Measurements from ENCODE around the gene PAF1. TPM values are rescaled to one million over a fixed set of nuclear protein-coding genes. Genes with fewer than 3 reads are reported as not detected.

Gene PAF1
- 10 to 100 TPM; 34.8 to 54.3 TPM for total RNA-seq

DNA sequence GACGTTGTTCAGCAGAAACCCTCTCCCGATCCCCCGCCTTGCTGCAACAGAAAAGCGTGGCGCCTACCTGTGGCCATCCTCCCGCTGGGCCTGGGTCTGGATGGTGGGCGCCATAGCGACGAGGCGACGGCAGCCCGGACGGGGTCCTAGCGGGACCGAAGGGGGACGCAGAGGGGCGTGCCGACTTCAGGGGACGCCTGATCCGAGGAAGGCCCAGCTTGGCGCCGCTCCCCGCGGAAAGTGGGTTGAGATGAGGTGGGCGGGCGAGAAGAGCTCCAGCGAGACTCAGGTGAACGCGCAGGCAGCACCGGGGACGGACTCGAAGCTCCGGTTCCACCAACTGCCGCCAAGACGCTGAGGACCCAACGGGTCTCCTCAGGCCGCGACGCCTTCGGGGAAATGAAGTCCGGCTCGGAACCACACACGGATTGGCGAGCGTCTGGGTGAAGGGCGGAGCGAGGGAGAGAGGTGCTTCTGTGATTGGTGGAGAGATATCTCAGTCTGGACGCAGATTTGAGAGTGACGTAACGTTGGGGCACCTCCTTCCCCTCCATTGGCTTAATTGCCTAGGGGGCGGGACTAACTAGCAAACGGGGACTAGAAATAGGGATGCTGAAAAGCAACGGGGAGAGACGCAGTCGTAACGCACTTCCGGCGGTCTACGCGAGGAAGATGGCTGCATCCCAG, at the start of gene PAF1, which contains the start of gene MED29:
Gene PAF1, minus strand, starts transcription at position 356 of the 687 bp plus-strand sequence. Its CDS starts 242 bp downstream, at position 114.
Gene MED29, plus strand, starts transcription at position 628 of the 687 bp plus-strand sequence. Its CDS starts 45 bp downstream, at position 673.
- TF ChIP-seq CTCF (IDR thresholded peaks at IDR 0.05), result no peak
- peak within 1 kb of the TSS; percentile 95 to 99 for H3K27ac ChIP-seq
- no peaks in the 10 kb centered on the region for H3K27me3 ChIP-seq
- peak; percentile 99 for DNase-seq (ENCODE audit: low spot score)
- peaks cover 0 to 19% of the 10 kb centered on the region in 2 donors for H3K4me1 ChIP-seq
- no peaks in the 10 kb centered on the region for H3K9me3 ChIP-seq
- peak within 1 kb of the TSS; percentile 88 to 98 for H3K4me3 ChIP-seq
- peaks cover 51% of the 10 kb centered on the region for H3K36me3 ChIP-seq

DNA sequence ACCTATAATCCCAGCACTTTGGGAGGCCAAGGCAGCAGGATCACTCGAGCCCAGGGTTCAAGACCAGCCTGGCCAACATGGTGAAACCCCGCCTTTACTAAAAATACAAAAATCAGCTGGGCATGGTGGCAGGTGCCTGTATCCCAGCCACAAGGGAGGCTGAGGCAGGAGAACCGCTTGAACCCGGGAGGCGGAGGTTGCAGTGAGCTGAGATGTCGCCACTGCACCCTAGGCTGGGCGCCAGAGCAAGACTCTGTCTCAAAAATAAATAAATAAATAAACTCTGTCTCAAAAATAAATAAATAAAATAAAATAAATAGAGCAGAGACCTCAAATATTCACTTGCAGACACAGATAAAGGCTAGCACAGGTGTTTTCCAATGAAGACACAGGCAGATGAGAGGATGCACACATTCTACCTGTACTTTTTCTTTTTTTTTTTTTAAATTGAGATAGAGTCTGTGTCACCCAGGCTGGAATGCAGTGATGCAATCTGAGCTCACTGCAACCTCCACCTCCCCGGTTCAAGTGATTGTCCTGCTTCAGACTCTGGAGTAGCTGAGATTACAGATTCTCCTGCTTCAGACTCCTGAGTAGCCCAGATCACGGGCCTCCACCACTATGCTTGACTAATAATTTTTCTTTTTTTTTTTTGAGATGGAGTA, 47.5 kb upstream of the PAF1 start:
- H3K27ac ChIP-seq, result no peak overlapping the region
- no peaks in the 10 kb centered on the region for H3K9me3 ChIP-seq
- no peak for DNase-seq (ENCODE audit: low spot score)
- no peak overlapping the region for H3K4me3 ChIP-seq
- peaks cover 0 to 28% of the 10 kb centered on the region in 2 donors for H3K4me1 ChIP-seq
- peaks cover 18% of the 10 kb centered on the region for H3K36me3 ChIP-seq
- no peak for TF ChIP-seq CTCF (IDR thresholded peaks at IDR 0.05)
- no peaks in the 10 kb centered on the region for H3K27me3 ChIP-seq

DNA sequence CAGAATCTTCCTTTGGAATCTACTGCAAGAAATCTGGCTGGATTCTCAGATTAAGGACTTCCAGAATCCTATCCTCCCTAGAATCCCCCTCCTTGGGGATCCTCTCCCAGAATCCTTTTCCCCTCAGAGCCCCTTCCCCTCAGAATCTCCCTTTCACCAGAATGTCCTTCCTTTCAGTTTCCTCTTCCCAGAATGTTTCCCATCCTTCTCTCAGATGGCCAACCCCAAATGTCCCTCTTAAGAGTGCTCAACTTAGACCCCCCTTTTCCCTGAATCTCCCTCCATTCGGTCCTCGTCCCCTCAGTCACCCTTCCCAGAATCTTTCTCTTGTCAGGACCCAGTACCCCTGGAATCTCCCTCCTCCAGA, 45.4 kb upstream of the PAF1 start:
- H3K27ac ChIP-seq, result peak overlapping the region; percentile 86 to 88
- no peak for DNase-seq (ENCODE audit: low spot score)

DNA sequence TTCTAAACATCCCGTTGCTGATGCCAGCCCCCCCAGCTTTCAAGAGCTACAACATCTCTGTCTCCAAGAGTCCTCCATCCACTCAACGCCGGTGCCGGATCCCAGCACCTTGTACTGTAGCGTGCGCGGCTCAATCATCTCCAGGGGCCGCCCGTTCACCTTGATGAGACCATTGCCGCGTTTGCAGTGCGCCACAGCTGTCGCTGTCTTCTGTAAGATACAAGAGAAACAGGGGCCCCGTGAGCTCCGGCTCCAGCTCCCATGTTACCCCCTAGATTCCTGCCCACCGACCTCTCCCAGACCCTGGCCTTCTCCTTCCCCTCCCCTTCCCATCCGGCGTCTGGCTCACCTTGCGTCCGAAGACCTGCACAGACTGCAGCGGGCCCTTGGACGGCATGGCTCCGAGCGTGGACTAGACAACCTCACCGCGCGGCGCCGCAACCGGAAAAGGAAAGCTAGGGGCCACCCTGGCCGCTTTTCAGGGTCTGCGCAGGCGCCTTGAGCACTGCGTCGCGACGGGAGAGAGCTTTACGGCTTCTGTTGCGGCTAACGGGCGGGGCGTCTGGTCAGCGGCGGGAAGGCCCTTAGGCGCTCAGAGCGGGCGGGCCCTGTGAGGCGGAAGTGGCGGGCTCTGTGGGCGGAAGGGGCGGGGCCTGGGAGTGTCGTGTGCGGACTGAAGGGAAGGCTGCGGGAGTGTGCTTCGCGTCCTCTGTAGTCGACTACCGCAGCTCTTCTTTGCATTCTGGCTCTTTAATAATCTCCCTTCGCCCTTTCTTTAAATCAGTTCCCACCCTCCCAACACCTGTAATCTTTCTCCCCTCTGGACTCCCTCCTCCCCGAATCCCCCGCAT, 44.8 kb upstream of the PAF1 start, which contains the start of gene RPS16:
Gene RPS16, minus strand, starts transcription at position 451 of the 851 bp plus-strand sequence. Its CDS starts 54 bp downstream, at position 397.
- H3K9me3 ChIP-seq, result no peaks in the 10 kb centered on the region
- H3K27ac ChIP-seq, result peak within 1 kb of the TSS; percentile 86 to 88
- TF ChIP-seq CTCF (IDR thresholded peaks at IDR 0.05), result no peak
- H3K4me3 ChIP-seq, result peak within 1 kb of the TSS; percentile 89 to 96
- peak; percentile 97 for DNase-seq (ENCODE audit: low spot score)
- no peaks in the 10 kb centered on the region for H3K27me3 ChIP-seq
- peaks cover 35% of the 10 kb centered on the region for H3K36me3 ChIP-seq
- peaks cover 0 to 36% of the 10 kb centered on the region in 2 donors for H3K4me1 ChIP-seq

More for the DNA sequence above, 45.4 kb upstream of the PAF1 start:
- peaks cover 0 to 30% of the 10 kb centered on the region in 2 donors for H3K4me1 ChIP-seq
- no peaks in the 10 kb centered on the region for H3K9me3 ChIP-seq
- H3K36me3 ChIP-seq, result peaks cover 35% of the 10 kb centered on the region
- TF ChIP-seq CTCF (IDR thresholded peaks at IDR 0.05), result no peak
- peak overlapping the region; percentile 32 to 89 for H3K4me3 ChIP-seq
- no peaks in the 10 kb centered on the region for H3K27me3 ChIP-seq

Measured in right atrium auricular region (tissue), 2 donors.